GM21786 (cell line): Measurements from ENCODE around the gene ARID5A.
"Not testable (repeated sequence)": the region's sequence is repeated elsewhere in the genome, so short reads cannot be mapped to it uniquely, and the experiment has no call there.

ENCODE experiments used
- ATAC-seq: cut with Tn5 transposase; IDR thresholded peaks from one replicate; pipeline ENCODE4 v1.9.1; 2021; ENCODE audit not compliant: unreplicated experiment

The ARID5A gene

GRCh38 chr2:96554293-96555145, 18.0 kb downstream of the ARID5A start:
- ATAC-seq, result no peak

- ATAC-seq, result no peak
Measured at GRCh38 chr2:96555146-96555610, 18.6 kb downstream of the ARID5A start.

- no peak for ATAC-seq
Measured at GRCh38 chr2:96556441-96557330, 20.1 kb downstream of the ARID5A start.

- ATAC-seq, result not testable (repeated sequence)
Measured at GRCh38 chr2:96557421-96557820, 20.9 kb downstream of the ARID5A start.

GRCh38 chr2:96558061-96558460, 21.5 kb downstream of the ARID5A start:
- no peak for ATAC-seq

- no peak for ATAC-seq
Measured at GRCh38 chr2:96558485-96558884, 21.9 kb downstream of the ARID5A start.

- no peak for ATAC-seq
Measured at GRCh38 chr2:96564026-96564425, 27.5 kb downstream of the ARID5A start.

- ATAC-seq, result no peak
Measured at GRCh38 chr2:96564563-96564962, 28.0 kb downstream of the ARID5A start.

GRCh38 chr2:96565111-96565510, 28.6 kb downstream of the ARID5A start:
- ATAC-seq, result no peak

GRCh38 chr2:96568094-96568493, 31.5 kb downstream of the ARID5A start:
- no peak for ATAC-seq

- ATAC-seq, result no peak
Measured at GRCh38 chr2:96574364-96574763, 37.8 kb downstream of the ARID5A start.

GRCh38 chr2:96575785-96576456, 39.4 kb downstream of the ARID5A start:
- no peak for ATAC-seq

- ATAC-seq, result no peak
Measured at GRCh38 chr2:96577501-96577900, 40.9 kb downstream of the ARID5A start.

GRCh38 chr2:96578731-96579130, 42.2 kb downstream of the ARID5A start:
- no peak for ATAC-seq

- ATAC-seq, result no peak
Measured at GRCh38 chr2:96579422-96579821, 42.9 kb downstream of the ARID5A start.

GRCh38 chr2:96580771-96581170, 44.2 kb downstream of the ARID5A start:
- ATAC-seq, result no peak

- no peak for ATAC-seq
Measured at GRCh38 chr2:96584017-96584416, 47.5 kb downstream of the ARID5A start.

- no peak for ATAC-seq
Measured at GRCh38 chr2:96587843-96588242, 51.3 kb downstream of the ARID5A start.

- no peak for ATAC-seq
Measured at GRCh38 chr2:96591054-96591453, 54.5 kb downstream of the ARID5A start.

- no peak for ATAC-seq
Measured at GRCh38 chr2:96591494-96591893, 54.9 kb downstream of the ARID5A start.

- no peak for ATAC-seq
Measured at GRCh38 chr2:96594282-96594681, 57.7 kb downstream of the ARID5A start.
